ENCODE data around the gene FRRS1L. TPM values are rescaled to one million over a fixed set of nuclear protein-coding genes. Genes with fewer than 3 reads are reported as not detected.

FRRS1L gene
- total RNA-seq, 2 donors from 2014 or later = 0.12 to 1.8 TPM

GRCh38 chr9:109206670-109207069 is 39.6 kb upstream of the FRRS1L start:
- no peak overlapping the region for H3K9ac ChIP-seq (ENCODE audit: low read depth in 2 of 2, low read length in 2 of 2)
- intact Hi-C loops (cut with DNase I) = no loop called here
- no peak for TF ChIP-seq CTCF (IDR thresholded peaks at IDR 0.05)
- no peaks in the 10 kb centered on the region for H3K27me3 ChIP-seq
- no peaks in the 10 kb centered on the region for H3K36me3 ChIP-seq
- H3K27ac ChIP-seq = no peak overlapping the region
- H3K4me1 ChIP-seq = no peaks in the 10 kb centered on the region
- H3K9me3 ChIP-seq = no peaks in the 10 kb centered on the region
- no peak overlapping the region for H3K4me3 ChIP-seq
- no peak for DNase-seq

- intact Hi-C loops (cut with DNase I) = no loop called here
- H3K27me3 ChIP-seq = no peaks in the 10 kb centered on the region
- no peak for DNase-seq
- no peak overlapping the region for H3K9ac ChIP-seq (ENCODE audit: low read depth in 2 of 2, low read length in 2 of 2)
- no peaks in the 10 kb centered on the region for H3K9me3 ChIP-seq
- no peak for TF ChIP-seq CTCF (IDR thresholded peaks at IDR 0.05)
- H3K4me1 ChIP-seq = no peaks in the 10 kb centered on the region
- H3K27ac ChIP-seq = no peak overlapping the region
- no peak overlapping the region for H3K4me3 ChIP-seq
- no peaks in the 10 kb centered on the region for H3K36me3 ChIP-seq
Measured at GRCh38 chr9:109205526-109205925, 38.5 kb upstream of the FRRS1L start.

DNA sequence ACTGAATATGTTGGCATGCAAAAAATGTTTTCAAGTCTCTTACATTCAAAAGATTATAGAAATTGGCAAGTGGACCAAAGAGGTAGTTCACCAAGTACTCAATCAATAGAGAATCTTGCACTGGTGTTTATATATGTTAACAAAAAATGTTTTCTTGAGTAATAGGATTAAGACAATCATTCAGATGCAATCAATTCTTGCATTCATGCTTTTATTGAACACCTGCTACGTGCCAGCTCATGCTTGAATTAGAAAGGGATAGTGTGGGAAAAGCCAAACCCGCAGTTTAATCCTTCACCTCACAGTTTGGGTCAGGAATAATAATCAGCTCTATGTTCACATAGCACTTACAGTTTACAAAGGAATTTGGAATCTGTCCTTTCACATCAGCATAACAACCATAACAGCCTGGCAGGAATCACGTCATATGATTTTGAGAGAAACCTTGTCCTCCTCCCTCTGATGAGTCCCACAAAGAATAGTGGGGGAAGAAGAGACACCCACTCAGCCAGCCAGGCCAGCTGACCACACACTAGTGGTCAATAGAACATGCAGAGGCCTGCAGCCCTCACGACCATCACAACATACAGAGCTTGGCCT is 36.8 kb upstream of the FRRS1L start:
- intact Hi-C loops (cut with DNase I) = no loop called here
- Histone ChIP-seq H3K27ac (no peak overlapping the region), H3K9ac (ENCODE audit: low read depth in 2 of 2, low read length in 2 of 2) (no peak overlapping the region), H3K9me3 (no peaks in the 10 kb centered on the region), H3K36me3 (no peaks in the 10 kb centered on the region), H3K4me1 (no peaks in the 10 kb centered on the region), H3K27me3 (no peaks in the 10 kb centered on the region), H3K4me3 (no peak overlapping the region)
- no peak for TF ChIP-seq CTCF (IDR thresholded peaks at IDR 0.05)
- DNase-seq = no peak

DNA sequence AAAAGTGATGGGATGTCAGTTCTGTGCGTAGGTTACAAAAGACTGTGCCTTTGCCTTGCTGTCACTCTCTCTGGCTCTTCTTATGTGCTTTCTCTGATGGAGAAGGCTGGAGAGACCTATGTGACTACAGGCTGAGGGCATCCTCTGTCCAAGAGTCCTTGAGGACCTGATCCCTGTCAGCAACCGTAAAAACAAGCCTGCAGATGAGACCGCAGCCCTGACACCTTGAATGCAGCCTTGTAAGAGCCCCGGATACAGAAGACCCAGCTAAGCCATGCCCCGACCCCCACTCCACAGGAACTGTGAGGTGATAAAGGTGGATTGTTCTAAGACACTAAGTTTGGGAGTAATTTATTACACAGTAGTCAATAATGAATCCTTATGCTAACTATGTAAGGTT is 32.6 kb upstream of the FRRS1L start:
- Histone ChIP-seq H3K9ac (ENCODE audit: low read depth in 2 of 2, low read length in 2 of 2) (no peak overlapping the region), H3K27me3 (no peaks in the 10 kb centered on the region), H3K4me1 (no peaks in the 10 kb centered on the region), H3K27ac (no peak overlapping the region), H3K9me3 (no peaks in the 10 kb centered on the region), H3K4me3 (no peak overlapping the region), H3K36me3 (no peaks in the 10 kb centered on the region)
- intact Hi-C loops (cut with DNase I) = loop anchor here (10.0 kb wide), 1 partner anchor 205 kb away; no protein-coding TSS in a partner anchor
- no peak for DNase-seq
- TF ChIP-seq CTCF (IDR thresholded peaks at IDR 0.05) = no peak

GRCh38 chr9:109198736-109199382 is 31.8 kb upstream of the FRRS1L start:
- intact Hi-C loops (cut with DNase I) = loop anchor here (10.0 kb wide), 1 partner anchor 206 kb away; no protein-coding TSS in a partner anchor
- Histone ChIP-seq H3K36me3 (no peaks in the 10 kb centered on the region), H3K9ac (ENCODE audit: low read depth in 2 of 2, low read length in 2 of 2) (no peak overlapping the region), H3K27ac (no peak overlapping the region), H3K9me3 (no peaks in the 10 kb centered on the region), H3K4me3 (no peak overlapping the region), H3K27me3 (no peaks in the 10 kb centered on the region), H3K4me1 (no peaks in the 10 kb centered on the region)
- no peak for DNase-seq
- TF ChIP-seq CTCF (IDR thresholded peaks at IDR 0.05) = no peak
